Lung (tissue), 12 donors: Measurements from ENCODE around the gene POLN. TPM values are rescaled to one million over a fixed set of nuclear protein-coding genes. Genes with fewer than 3 reads are reported as not detected.

Experiments
- ATAC-seq: fragments of 200-7000 bp; cut with Tn5 transposase; one replicate; pipeline ENCODE4 v1.9.1; 2020; ENCODE audit warnings: moderate number of reproducible peaks; ENCODE audit not compliant: insufficient read depth, low FRiP score
- DNase-seq, 3 donors: peaks; one replicate each; pipeline ENCODE4 v3.0.0-alpha.2; 2013 to 2017
- H3K27ac ChIP-seq, 2 donors: one replicate each; pipeline ENCODE4 v1.5.1; 2013; ENCODE audit warnings: mild to moderate bottlenecking in 2 of 2, moderate library complexity in 2 of 2, control low read depth in 1 of 2, inconsistent platforms in 1 of 2, low read depth in 1 of 2, low read length in 1 of 2
- H3K27me3 ChIP-seq, 3 donors: one replicate each; pipeline ENCODE4 v1.5.1; 2013; ENCODE audit warnings: low read length in 2 of 3; ENCODE audit not compliant: control insufficient read depth in 3 of 3, insufficient read depth in 3 of 3
- H3K36me3 ChIP-seq, 4 donors: one replicate each; pipeline ENCODE4 v1.5.1; 2013; ENCODE audit warnings: low read length in 4 of 4, mild to moderate bottlenecking in 1 of 4, moderate library complexity in 1 of 4; ENCODE audit not compliant: control insufficient read depth in 4 of 4, insufficient read depth in 4 of 4
- H3K4me1 ChIP-seq, 5 donors: one replicate each; pipeline ENCODE4 v1.5.1; 2013; ENCODE audit warnings: low read length in 5 of 5, mild to moderate bottlenecking in 2 of 5, moderate library complexity in 1 of 5; ENCODE audit not compliant: control insufficient read depth in 5 of 5, insufficient read depth in 5 of 5
- H3K4me3 ChIP-seq: one replicate; pipeline ENCODE4 v1.5.1; 2013; ENCODE audit warnings: mild to moderate bottlenecking, control low read depth, moderate library complexity
- H3K9ac ChIP-seq, 2 donors: one replicate each; pipeline ENCODE4 v1.5.1; 2013; ENCODE audit warnings: low read length in 2 of 2, control low read depth in 1 of 2; ENCODE audit not compliant: insufficient read depth in 1 of 2
- H3K9me3 ChIP-seq, 4 donors: one replicate each; pipeline ENCODE4 v1.5.1; 2013; ENCODE audit warnings: low read length in 3 of 4, mild to moderate bottlenecking in 1 of 4, moderate library complexity in 1 of 4; ENCODE audit not compliant: control insufficient read depth in 4 of 4, insufficient read depth in 3 of 4
- CTCF ChIP-seq: IDR thresholded peaks from 2 replicates; pipeline ENCODE4 v1.5.1; 2012; ENCODE audit warnings: mild to moderate bottlenecking; ENCODE audit errors: control extremely low read depth, extremely low read depth
- WGBS, 2 donors: extraction: QIAGEN DNeasy Blood & Tissue Kit; methylation state at CpG; one replicate each; pipeline ENCODE4 v1.1.7; 2013; 5-methylcytosine and 5-hydroxymethylcytosine counted together
- polyA plus RNA-seq, 2 donors: library from polyadenylated mRNA; stranded (reverse); fragments of 200-250 nt; gene quantifications; one replicate each; pipeline ENCODE4 v1.2.1, GENCODE V29; 2013
- total RNA-seq, 2 donors: library from RNA; depleted of rRNA in 1 of 2; stranded (reverse); fragments of >200 nt in 1 of 2; gene quantifications; one replicate each; pipeline ENCODE4 v1.2.1, GENCODE V29; 2014 to 2021
- donor health status: control.
- donor health status: control.
- donor health status: Bipolar disorder and iron deficiency.
- donor health status: healthy.
- donor health status: DM: yes; HTN: yes; CAD: no.

Gene POLN
- total and polyA plus RNA-seq, 4 donors, result 0.68 to 3.7 (median 2.2) TPM

GRCh38 chr4:2249526-2250356 is 7.8 kb upstream of the POLN start:
- no peak for TF ChIP-seq CTCF
- Histone ChIP-seq H3K9me3 (no peaks in the 10 kb centered on the region), H3K4me1 (peaks cover 0 to 7% (median 0%) of the 10 kb centered on the region in 5 donors), H3K4me3 (no peak overlapping the region), H3K36me3 (peaks cover 8 to 63% (median 30%) of the 10 kb centered on the region in 4 donors), H3K9ac (no peak overlapping the region), H3K27me3 (no peaks in the 10 kb centered on the region), H3K27ac (no peak overlapping the region)
- WGBS, 2 donors, result 92 to 94% methylated on average over 26 of the region's 26 CpGs
- ATAC-seq, result no peak
- DNase-seq, result peak in 1 of 3 donors; percentile 9

GRCh38 chr4:2248821-2249261 is 6.9 kb upstream of the POLN start:
- DNase-seq (no peak), ATAC-seq (no peak)
- H3K27ac ChIP-seq, result peak overlapping the region in 1 of 2 donors; percentile 26
- peaks cover 8 to 60% (median 26%) of the 10 kb centered on the region in 4 donors for H3K36me3 ChIP-seq
- no peak for TF ChIP-seq CTCF
- no peaks in the 10 kb centered on the region for H3K27me3 ChIP-seq
- no peak overlapping the region for H3K9ac ChIP-seq
- 71 to 73% methylated on average over 10 of the region's 10 CpGs for WGBS, 2 donors
- H3K9me3 ChIP-seq, result no peaks in the 10 kb centered on the region
- peaks cover 0 to 7% (median 4%) of the 10 kb centered on the region in 5 donors for H3K4me1 ChIP-seq
- no peak overlapping the region for H3K4me3 ChIP-seq

GRCh38 chr4:2248044-2248780 is 6.3 kb upstream of the POLN start:
- peaks cover 0 to 9% (median 5%) of the 10 kb centered on the region in 5 donors for H3K4me1 ChIP-seq
- H3K27ac ChIP-seq, result no peak overlapping the region
- DNase-seq, result peak in 1 of 3 donors; percentile 10
- H3K9ac ChIP-seq, result no peak overlapping the region
- 87 to 92% methylated on average over 21 of the region's 21 CpGs for WGBS, 2 donors
- no peak for ATAC-seq
- H3K4me3 ChIP-seq, result no peak overlapping the region
- TF ChIP-seq CTCF, result no peak
- no peaks in the 10 kb centered on the region for H3K9me3 ChIP-seq
- peaks cover 3 to 55% (median 21%) of the 10 kb centered on the region in 4 donors for H3K36me3 ChIP-seq
- no peaks in the 10 kb centered on the region for H3K27me3 ChIP-seq
